GM19397 (cell line): ENCODE results near the gene CEP68.
"Not testable (repeated sequence)": the region's sequence is repeated elsewhere in the genome, so short reads cannot be mapped to it uniquely, and the experiment has no call there.

Experiments
- ATAC-seq: cut with Tn5 transposase; IDR thresholded peaks from one replicate; pipeline ENCODE4 v1.9.1; 2021; ENCODE audit warnings: mild to moderate bottlenecking, moderate library complexity; ENCODE audit not compliant: unreplicated experiment

CEP68 gene

DNA sequence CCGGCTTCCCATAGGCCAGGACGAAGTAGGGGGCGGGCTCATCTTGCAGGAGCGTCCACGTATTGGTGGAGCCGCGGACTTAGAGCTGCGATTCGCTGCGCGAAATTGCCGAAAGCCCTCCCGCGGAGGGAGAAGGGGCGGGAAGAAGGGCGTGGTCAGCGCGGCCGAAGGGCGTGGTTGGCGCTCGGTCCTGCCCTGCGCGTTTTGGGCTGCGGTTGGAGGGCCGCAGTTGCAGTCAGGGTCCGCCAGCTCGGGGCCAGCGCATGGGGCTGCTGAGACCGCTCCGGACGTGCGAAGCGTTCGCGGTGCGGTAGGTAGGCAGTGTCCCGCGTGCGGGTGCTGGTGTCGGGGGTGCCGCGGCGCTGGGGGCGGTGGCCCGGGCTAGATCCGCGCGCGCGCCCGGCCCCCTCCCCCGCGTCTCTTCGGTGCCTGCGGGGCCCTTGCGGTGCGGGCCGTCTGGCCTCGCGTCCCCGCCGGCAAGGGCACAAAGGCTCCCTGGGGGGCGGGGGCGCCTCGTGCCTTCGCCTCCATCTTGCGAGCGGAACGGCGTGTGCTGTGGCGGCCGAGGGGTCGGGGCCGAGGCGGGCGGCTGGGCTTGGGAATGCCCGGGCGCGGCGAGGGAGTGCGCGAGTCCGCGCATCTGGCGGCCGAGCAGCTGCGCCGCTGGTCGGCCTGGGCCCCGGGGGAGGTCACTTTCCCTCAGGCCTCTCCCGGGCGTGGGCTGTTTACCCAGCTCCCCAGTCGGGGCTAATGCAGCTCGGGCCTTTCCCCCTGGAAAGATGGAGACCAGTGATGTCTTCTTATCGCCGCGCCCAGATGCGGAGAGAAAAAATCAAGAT, at the start of gene CEP68:
Gene CEP68, plus strand, starts transcription at position 202 of the 839 bp plus-strand sequence. CDS start 13,029 bp downstream, outside the sequence.
- ATAC-seq: peak; percentile 86

GRCh38 chr2:65013776-65014175, 42.4 kb upstream of the CEP68 start:
- no peak for ATAC-seq

GRCh38 chr2:65015731-65016130, 40.5 kb upstream of the CEP68 start:
- no peak for ATAC-seq

DNA sequence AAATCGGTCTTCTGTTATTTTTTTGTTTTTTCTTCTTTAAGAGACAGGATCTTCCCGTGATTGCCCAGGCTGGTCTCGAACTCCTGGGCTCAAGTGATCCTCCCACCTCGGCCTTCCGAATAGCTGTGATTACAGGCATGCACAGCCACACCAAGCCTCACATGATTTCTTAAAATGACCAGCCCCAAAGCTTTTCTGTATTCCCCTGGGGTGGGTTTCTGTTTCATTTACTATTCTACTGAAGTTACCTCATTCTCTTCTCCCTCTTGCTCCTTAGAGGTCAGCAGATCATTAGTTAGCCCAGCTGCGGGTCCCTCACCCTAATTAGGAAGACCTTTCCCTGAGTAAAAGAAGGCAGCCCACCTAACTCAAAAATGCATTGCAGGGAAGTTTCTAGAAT, 39.4 kb upstream of the CEP68 start:
- no peak for ATAC-seq

GRCh38 chr2:65017335-65017734, 38.9 kb upstream of the CEP68 start:
- ATAC-seq: no peak

- ATAC-seq: no peak
Measured at GRCh38 chr2:65018141-65018582, 38.1 kb upstream of the CEP68 start.

GRCh38 chr2:65019010-65019409, 37.2 kb upstream of the CEP68 start:
- no peak for ATAC-seq

- no peak for ATAC-seq
Measured at GRCh38 chr2:65019675-65020195, 36.5 kb upstream of the CEP68 start.

GRCh38 chr2:65020251-65020650, 36.0 kb upstream of the CEP68 start:
- not testable (repeated sequence) for ATAC-seq

GRCh38 chr2:65020943-65021528, 35.2 kb upstream of the CEP68 start:
- no peak for ATAC-seq

GRCh38 chr2:65021709-65022108, 34.5 kb upstream of the CEP68 start:
- no peak for ATAC-seq

DNA sequence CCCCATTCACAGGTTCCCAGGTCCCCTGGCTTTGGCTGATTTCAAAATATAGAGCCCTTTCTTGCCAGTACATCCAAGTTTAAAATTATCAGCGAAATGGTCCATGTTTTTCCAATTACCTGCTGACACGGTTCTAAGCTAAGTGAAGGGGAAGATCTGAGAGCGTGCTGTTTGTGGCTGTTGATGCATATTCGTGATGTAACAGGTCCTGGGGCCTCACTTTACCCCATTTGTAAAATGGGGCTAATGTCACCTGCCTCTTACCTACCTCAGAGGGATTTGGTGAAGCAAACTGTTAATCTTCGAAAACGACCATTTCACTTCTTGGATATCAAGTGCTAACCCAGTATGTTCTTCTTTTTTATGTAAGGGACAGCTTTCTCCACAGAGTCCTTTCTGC, 34.0 kb upstream of the CEP68 start:
- no peak for ATAC-seq

DNA sequence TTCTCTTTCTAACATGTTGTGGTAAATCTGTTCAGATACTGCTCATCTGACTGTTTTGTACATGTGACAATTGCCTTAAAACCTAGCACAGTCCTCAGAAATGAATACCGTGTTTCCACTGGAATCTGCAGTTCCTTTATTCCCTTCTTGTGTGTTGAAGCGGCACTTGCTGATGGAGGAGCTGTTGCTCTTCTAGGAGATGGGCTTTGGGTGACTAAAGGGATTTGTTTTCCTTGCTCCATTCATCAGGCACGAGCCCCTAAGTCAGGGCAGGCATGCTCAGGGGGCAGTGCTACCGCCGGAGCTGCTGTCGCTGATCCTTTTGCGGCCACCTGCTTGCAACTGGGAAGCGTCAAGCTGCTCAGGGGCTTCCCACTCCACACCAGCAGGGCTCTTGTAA, 32.5 kb upstream of the CEP68 start:
- ATAC-seq: no peak

- no peak for ATAC-seq
Measured at GRCh38 chr2:65024149-65024829, 31.9 kb upstream of the CEP68 start.

DNA sequence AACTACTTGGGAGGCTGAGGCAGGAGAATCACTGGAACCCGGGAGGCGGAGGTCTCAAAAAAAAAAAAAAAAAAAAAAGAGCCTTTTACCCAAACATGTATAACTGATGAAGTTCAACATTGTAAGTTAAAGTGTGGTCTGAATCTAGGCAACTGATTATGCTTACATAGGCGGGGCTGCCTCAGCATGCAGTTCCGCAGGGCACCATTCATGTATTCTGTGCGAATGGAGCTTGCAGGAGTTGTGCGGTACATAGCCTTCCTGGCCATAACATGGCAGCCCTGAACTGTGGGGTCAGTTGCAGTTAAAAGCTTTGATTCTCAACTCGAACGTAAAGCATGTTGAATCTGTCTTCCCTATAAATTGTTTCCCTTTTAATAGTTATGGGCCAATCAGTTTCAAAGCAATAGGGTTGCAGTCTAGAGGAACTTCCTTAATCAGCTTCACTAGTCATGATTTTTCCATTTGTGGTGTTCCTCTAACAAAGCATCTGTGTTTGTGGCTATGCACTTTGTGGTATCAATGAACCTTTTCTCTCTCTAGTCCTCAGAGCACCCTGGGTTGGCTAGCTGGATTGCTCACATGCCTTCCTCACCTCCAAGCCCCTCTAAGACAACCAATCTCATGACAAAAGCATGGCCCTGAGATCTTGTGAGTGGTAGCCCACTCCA, 30.6 kb upstream of the CEP68 start:
- ATAC-seq: no peak

DNA sequence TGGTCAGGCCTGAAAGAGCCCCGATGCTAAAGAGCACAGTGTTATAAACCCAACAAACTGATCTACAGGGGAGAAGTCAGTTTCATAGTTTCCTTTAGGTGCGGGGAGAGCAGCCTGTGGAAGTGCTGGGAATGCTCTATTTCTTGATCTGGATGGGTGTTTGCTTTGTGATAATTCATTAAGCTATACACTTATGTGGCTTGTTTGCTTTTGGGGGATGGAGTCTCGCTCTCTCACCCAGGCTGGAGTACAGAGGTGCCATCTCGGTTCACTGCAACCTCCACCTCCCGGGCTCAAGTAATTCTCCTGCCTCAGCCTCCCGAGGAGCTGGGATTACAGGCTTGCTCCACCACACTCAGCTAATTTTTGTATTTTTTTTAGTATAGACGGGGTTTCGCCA, 30.1 kb upstream of the CEP68 start:
- ATAC-seq: no peak

- ATAC-seq: no peak
Measured at GRCh38 chr2:65026704-65027464, 29.3 kb upstream of the CEP68 start.

GRCh38 chr2:65027616-65028244, 28.5 kb upstream of the CEP68 start:
- ATAC-seq: no peak

GRCh38 chr2:65030476-65031332, 25.5 kb upstream of the CEP68 start:
- peak; percentile 3 for ATAC-seq
